Endothelial cell of umbilical vein (primary cell): ENCODE measurements around the gene MAST4.

Experiments
- EZH2 ChIP-seq: IDR thresholded peaks from 2 replicates; pipeline ENCODE4 v1.6.1; 2012; ENCODE audit warnings: borderline replicate concordance, low read depth, mild to moderate bottlenecking, moderate library complexity, low read length, inconsistent platforms; ENCODE audit not compliant: severe bottlenecking
- JUN ChIP-seq: IDR thresholded peaks from 2 replicates; pipeline ENCODE4 v1.6.1; 2011; ENCODE audit warnings: borderline replicate concordance, low read depth; ENCODE audit not compliant: insufficient read length, insufficient read depth
- MAX ChIP-seq: IDR thresholded peaks from 2 replicates; pipeline ENCODE4 v1.6.1; 2011; ENCODE audit not compliant: insufficient read depth, insufficient read length
- MYC ChIP-seq: IDR thresholded peaks from one replicate; pipeline ENCODE4 v1.6.1; 2011; ENCODE audit warnings: mild to moderate bottlenecking, low read depth, low read length
- POLR2A ChIP-seq: IDR thresholded peaks from 2 replicates; pipeline ENCODE4 v1.6.1; 2012; ENCODE audit warnings: low read depth, mild to moderate bottlenecking, control low read depth, low read length
- POLR2AphosphoS5 ChIP-seq: IDR thresholded peaks from 2 replicates; pipeline ENCODE4 v1.6.1; 2012; ENCODE audit warnings: low read depth, mild to moderate bottlenecking, control low read depth, low read length, moderate library complexity; ENCODE audit not compliant: insufficient read depth
- TF ChIP-seq, protein P1 (sequence below), 2 donors: IDR thresholded peaks; 1 replicate in 1 of 2; 2 replicates in 1 of 2; pipeline ENCODE4 v1.5.1; 2011; ENCODE audit warnings: low read length in 2 of 2, mild to moderate bottlenecking in 2 of 2, moderate library complexity in 2 of 2, control low read depth in 1 of 2, inconsistent platforms in 1 of 2, low read depth in 1 of 2; ENCODE audit not compliant: insufficient read depth in 1 of 2; ENCODE audit errors: extremely low read depth in 1 of 2

GRCh38 chr5:66808663-66809062 is 212.5 kb downstream of the MAST4 start:
- TF ChIP-seq, protein P1, sequence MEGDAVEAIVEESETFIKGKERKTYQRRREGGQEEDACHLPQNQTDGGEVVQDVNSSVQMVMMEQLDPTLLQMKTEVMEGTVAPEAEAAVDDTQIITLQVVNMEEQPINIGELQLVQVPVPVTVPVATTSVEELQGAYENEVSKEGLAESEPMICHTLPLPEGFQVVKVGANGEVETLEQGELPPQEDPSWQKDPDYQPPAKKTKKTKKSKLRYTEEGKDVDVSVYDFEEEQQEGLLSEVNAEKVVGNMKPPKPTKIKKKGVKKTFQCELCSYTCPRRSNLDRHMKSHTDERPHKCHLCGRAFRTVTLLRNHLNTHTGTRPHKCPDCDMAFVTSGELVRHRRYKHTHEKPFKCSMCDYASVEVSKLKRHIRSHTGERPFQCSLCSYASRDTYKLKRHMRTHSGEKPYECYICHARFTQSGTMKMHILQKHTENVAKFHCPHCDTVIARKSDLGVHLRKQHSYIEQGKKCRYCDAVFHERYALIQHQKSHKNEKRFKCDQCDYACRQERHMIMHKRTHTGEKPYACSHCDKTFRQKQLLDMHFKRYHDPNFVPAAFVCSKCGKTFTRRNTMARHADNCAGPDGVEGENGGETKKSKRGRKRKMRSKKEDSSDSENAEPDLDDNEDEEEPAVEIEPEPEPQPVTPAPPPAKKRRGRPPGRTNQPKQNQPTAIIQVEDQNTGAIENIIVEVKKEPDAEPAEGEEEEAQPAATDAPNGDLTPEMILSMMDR (IDR thresholded peaks at IDR 0.05; ENCODE audit: extremely low read depth in 1 of 2, insufficient read depth in 1 of 2, low read depth in 1 of 2, low read length in 2 of 2) = no peak
- TF ChIP-seq POLR2A (no peak), POLR2AphosphoS5 (no peak), MYC (no peak), MAX (no peak), JUN (no peak), EZH2 (no peak)
